PC-9 (cell line): ENCODE data around the gene CCM2L.

Source experiments
- EZH2 ChIP-seq: fragments of 200-600 bp; sonication (generic); IDR thresholded peaks from 2 replicates; pipeline ENCODE4 v1.8.0; 2017; ENCODE audit warnings: antibody characterized with exemption, low read depth
- TF ChIP-seq, protein P1 (sequence below): fragments of 200-600 bp; sonication (generic); conservative IDR thresholded peaks from 2 replicates; pipeline ENCODE4 v1.6.1; 2017; ENCODE audit warnings: mixed run types, antibody characterized with exemption, mild to moderate bottlenecking, moderate library complexity

DNA sequence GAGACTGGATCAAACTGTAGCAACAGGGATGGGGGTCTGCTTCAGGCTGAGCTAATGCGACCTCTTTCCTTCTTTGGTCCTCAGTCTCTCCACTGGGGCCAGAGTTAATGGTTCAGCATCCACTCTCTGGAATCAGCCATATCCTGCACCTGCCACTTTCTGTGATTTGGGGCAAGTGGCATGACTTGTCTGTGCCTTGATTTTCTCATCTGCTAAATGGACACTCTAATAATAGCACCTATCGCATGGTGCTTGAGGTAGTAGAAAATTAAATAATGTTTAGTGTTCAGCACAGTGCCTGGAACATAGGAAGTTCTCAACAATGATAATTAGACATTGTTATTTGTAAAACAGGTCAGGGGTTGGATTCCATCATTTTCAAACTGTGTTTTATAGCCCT lies 35.9 kb upstream of the CCM2L start:
- TF ChIP-seq, protein P1, sequence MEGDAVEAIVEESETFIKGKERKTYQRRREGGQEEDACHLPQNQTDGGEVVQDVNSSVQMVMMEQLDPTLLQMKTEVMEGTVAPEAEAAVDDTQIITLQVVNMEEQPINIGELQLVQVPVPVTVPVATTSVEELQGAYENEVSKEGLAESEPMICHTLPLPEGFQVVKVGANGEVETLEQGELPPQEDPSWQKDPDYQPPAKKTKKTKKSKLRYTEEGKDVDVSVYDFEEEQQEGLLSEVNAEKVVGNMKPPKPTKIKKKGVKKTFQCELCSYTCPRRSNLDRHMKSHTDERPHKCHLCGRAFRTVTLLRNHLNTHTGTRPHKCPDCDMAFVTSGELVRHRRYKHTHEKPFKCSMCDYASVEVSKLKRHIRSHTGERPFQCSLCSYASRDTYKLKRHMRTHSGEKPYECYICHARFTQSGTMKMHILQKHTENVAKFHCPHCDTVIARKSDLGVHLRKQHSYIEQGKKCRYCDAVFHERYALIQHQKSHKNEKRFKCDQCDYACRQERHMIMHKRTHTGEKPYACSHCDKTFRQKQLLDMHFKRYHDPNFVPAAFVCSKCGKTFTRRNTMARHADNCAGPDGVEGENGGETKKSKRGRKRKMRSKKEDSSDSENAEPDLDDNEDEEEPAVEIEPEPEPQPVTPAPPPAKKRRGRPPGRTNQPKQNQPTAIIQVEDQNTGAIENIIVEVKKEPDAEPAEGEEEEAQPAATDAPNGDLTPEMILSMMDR = no peak
- TF ChIP-seq EZH2 = no peak
